SK-N-SH treated with all-trans-retinoic acid at 6 μM for 48 hours (cell line): ENCODE data around the gene MSMO1.

Experiments
- ARNTL ChIP-seq: fragments of 450-650 bp; formaldehyde crosslinking; IDR thresholded peaks from 2 replicates; pipeline ENCODE4 v1.5.0; 2020; ENCODE audit warnings: low read depth, mild to moderate bottlenecking, moderate library complexity, borderline replicate concordance
- CREB5 ChIP-seq: fragments of 250-450 bp; sonication (Bioruptor Pico); IDR thresholded peaks from 2 replicates; pipeline ENCODE4 v1.5.1; 2020; ENCODE audit warnings: low read depth, mild to moderate bottlenecking, moderate library complexity
- ESRRG ChIP-seq: fragments of 250-450 bp; sonication (Bioruptor Pico); IDR thresholded peaks from 2 replicates; pipeline ENCODE4 v1.6.1; 2021; ENCODE audit warnings: mild to moderate bottlenecking
- GLIS3 ChIP-seq: fragments of 250-450 bp; sonication (Bioruptor Pico); IDR thresholded peaks from 2 replicates; pipeline ENCODE4 v1.5.0; 2020; ENCODE audit warnings: mild to moderate bottlenecking, moderate library complexity
- POU6F1 ChIP-seq: fragments of 250-450 bp; sonication (Bioruptor Pico); IDR thresholded peaks from 2 replicates; pipeline ENCODE4 v1.8.0; 2021; ENCODE audit warnings: low read depth, mild to moderate bottlenecking, moderate library complexity, borderline replicate concordance
- PPARA ChIP-seq: fragments of 250-450 bp; sonication (Bioruptor Pico); IDR thresholded peaks from 2 replicates; pipeline ENCODE4 v1.5.0; 2020; ENCODE audit warnings: mild to moderate bottlenecking, borderline replicate concordance
- RARB ChIP-seq: fragments of 250-450 bp; sonication (Bioruptor Pico); IDR thresholded peaks from 2 replicates; pipeline ENCODE4 v1.8.0; 2021; ENCODE audit warnings: mild to moderate bottlenecking, moderate library complexity
- SNAI2 ChIP-seq: fragments of 250-450 bp; sonication (Bioruptor Pico); IDR thresholded peaks from 2 replicates; pipeline ENCODE4 v1.5.0; 2020; ENCODE audit warnings: mild to moderate bottlenecking, moderate library complexity
- TCF4 ChIP-seq: fragments of 250-450 bp; sonication (Bioruptor Pico); IDR thresholded peaks from 2 replicates; pipeline ENCODE4 v1.8.0; 2021; ENCODE audit warnings: mild to moderate bottlenecking, moderate library complexity, borderline replicate concordance
- TSHZ2 ChIP-seq: fragments of 250-450 bp; sonication (Bioruptor Pico); IDR thresholded peaks from 2 replicates; pipeline ENCODE4 v1.5.0; 2020; ENCODE audit warnings: mild to moderate bottlenecking, moderate library complexity
- ZC3H10 ChIP-seq: fragments of 250-450 bp; sonication (Bioruptor Pico); IDR thresholded peaks from 2 replicates; pipeline ENCODE4 v1.5.1; 2021; ENCODE audit warnings: mild to moderate bottlenecking, moderate library complexity
- ZFP3 ChIP-seq: fragments of 250-450 bp; sonication (Bioruptor Pico); IDR thresholded peaks from 2 replicates; pipeline ENCODE4 v1.5.0; 2020; ENCODE audit warnings: mild to moderate bottlenecking, moderate library complexity

- TF ChIP-seq CREB5: no peak
- no peak for TF ChIP-seq POU6F1 (CRISPR knock-in tag)
- no peak for TF ChIP-seq ZFP3 (CRISPR knock-in tag)
- TF ChIP-seq RARB (CRISPR knock-in tag): no peak
- TF ChIP-seq SNAI2 (CRISPR knock-in tag): no peak
- TF ChIP-seq ZC3H10: no peak
- no peak for TF ChIP-seq PPARA (CRISPR knock-in tag)
- TF ChIP-seq TCF4: no peak
- TF ChIP-seq GLIS3 (CRISPR knock-in tag): no peak
- no peak for TF ChIP-seq TSHZ2
- no peak for TF ChIP-seq ARNTL (CRISPR knock-in tag)
- no peak for TF ChIP-seq ESRRG
These were observed 2.6 kb upstream of the MSMO1 start for GRCh38 chr4:165324918-165325304.
